Measurements from ENCODE around the gene CDC14B. TPM values are rescaled to one million over a fixed set of nuclear protein-coding genes. Genes with fewer than 3 reads are reported as not detected.

Gene CDC14B
- total and polyA plus RNA-seq, 2 of the 4 experiments (the other 2 are of a cell fraction): 9.7 to 26.3 TPM

GRCh38 chr9:96619124-96619465, 548 bp downstream of the CDC14B start:
- H3K23ac ChIP-seq (ENCODE audit: low read depth, low read length): no peak overlapping the region
- no peak overlapping the region for H3K56ac ChIP-seq (ENCODE audit: extremely low read depth, insufficient read depth, low read length)
- H2BK20ac ChIP-seq (ENCODE audit: low read depth, low read length): no peak overlapping the region
- H2BK15ac ChIP-seq (ENCODE audit: low read depth, low read length): no peak overlapping the region
- H3K36me3 ChIP-seq (ENCODE audit: control insufficient read depth, insufficient read depth, low read length): no peaks in the 10 kb centered on the region
- H3K4me1 ChIP-seq (ENCODE audit: control insufficient read depth, insufficient read depth, low read length): peaks cover 5% of the 10 kb centered on the region; the same call in 1 of the 2 replicates
- no peak overlapping the region for H2BK5ac ChIP-seq (ENCODE audit: low read depth, low read length, poor library complexity, severe bottlenecking)
- in situ Hi-C loops (cut with MboI; ENCODE audit: low sequenced_read_pairs) (no loop called here), dilution Hi-C loops (cut with HindIII; ENCODE audit: low sequenced_read_pairs, unreplicated experiment) (no loop called here), intact Hi-C loops (cut with micrococcal nuclease) (loop anchor here (1.0 kb wide), 1 partner anchor 201 kb away; the partner anchor contains the start of gene ZNF367)
- H3K9me1 ChIP-seq (ENCODE audit: insufficient read depth, low read length): peaks cover 5% of the 10 kb centered on the region; the same call in 1 of the 2 replicates
- H4K20me1 ChIP-seq (ENCODE audit: insufficient read depth, low read length): peaks cover 8% of the 10 kb centered on the region; the same call in 1 of the 2 replicates
- no peaks in the 10 kb centered on the region for H3K27me3 ChIP-seq (ENCODE audit: control insufficient read depth, insufficient read depth, low read length)
- H2AK9ac ChIP-seq (replicated peaks; ENCODE audit: low read depth, low read length, poor library complexity): peak overlapping the region; percentile 60
- ChIA-PET CTCF (interaction anchor here (0.7 kb wide), 1 partner anchor 12 kb away, joined by 3 read pairs; no protein-coding TSS in a partner anchor), POLR2A (ENCODE audit: unreplicated experiment) (interaction anchor here (0.6 kb wide), 1 partner anchor 142 kb away, joined by 3 read pairs; no protein-coding TSS in a partner anchor)
- no peak overlapping the region for H2BK120ac ChIP-seq (ENCODE audit: low read depth, low read length)
- peak overlapping the region; percentile 89 for H2AFZ ChIP-seq (replicated peaks; ENCODE audit: low read length, poor library complexity)
- BruUV-seq (replicated peaks): no TSS peak
- ATAC-seq (ENCODE audit: low read depth) (no peak; the same call in 1 of the 2 replicates), DNase-seq (no peak)
- no peak overlapping the region for H2AK5ac ChIP-seq (ENCODE audit: low read depth, low read length)
- peak overlapping the region; percentile 88 for H3K4me3 ChIP-seq (ENCODE audit: insufficient read depth, low read depth, low read length)
- WGBS, 2 experiments (ENCODE audit: extremely low coverage in 2 of 2, insufficient read length in 1 of 2): 1% methylated on average over 40 of the region's 54 CpGs; no CpG with 5 or more reads in 1 of the 2 experiments
- H3K14ac ChIP-seq (replicated peaks; ENCODE audit: low read depth, low read length): no peak overlapping the region
- no peak for TF ChIP-seq POLR2A (IDR thresholded peaks at IDR 0.05; ENCODE audit: low read depth, low read length)
- no peak for TF ChIP-seq RCOR1 (IDR thresholded peaks at IDR 0.05; ENCODE audit: insufficient replicate concordance, low read length)
- TF ChIP-seq CEBPB (IDR thresholded peaks at IDR 0.05; ENCODE audit: low read depth, low read length): no peak
- no peak for TF ChIP-seq MXI1 (IDR thresholded peaks at IDR 0.05; ENCODE audit: borderline replicate concordance, low read depth, low read length)
- TF ChIP-seq SMC3 (IDR thresholded peaks at IDR 0.05; ENCODE audit: low read depth, low read length): no peak
- TF ChIP-seq NFE2L2 (IDR thresholded peaks at IDR 0.05; ENCODE audit: low read depth, low read length): no peak
- no peak for TF ChIP-seq BHLHE40 (IDR thresholded peaks at IDR 0.05; ENCODE audit: low read depth, low read length)
- TF ChIP-seq MAFK (IDR thresholded peaks at IDR 0.05; ENCODE audit: low read depth, low read length): no peak
- no peak for TF ChIP-seq USF2 (IDR thresholded peaks at IDR 0.05; ENCODE audit: low read depth, low read length)
- no peak for TF ChIP-seq CHD1 (IDR thresholded peaks at IDR 0.05; ENCODE audit: low read depth, low read length)
- no peak for TF ChIP-seq RFX5 (IDR thresholded peaks at IDR 0.05; ENCODE audit: low read depth, low read length)
- TF ChIP-seq MAZ (IDR thresholded peaks at IDR 0.05; ENCODE audit: borderline replicate concordance, low read depth, low read length): no peak
- no peak for TF ChIP-seq RAD21 (IDR thresholded peaks at IDR 0.05; ENCODE audit: low read length)
- no peak for TF ChIP-seq FOS (IDR thresholded peaks at IDR 0.05; ENCODE audit: low read depth, low read length)
- H4K91ac ChIP-seq (ENCODE audit: insufficient read depth, low read depth, low read length): no peak overlapping the region
- peaks cover 10 to 31% of the 10 kb centered on the region in 2 experiments for H3K79me1 ChIP-seq (ENCODE audit: low read depth in 1 of 2, low read length in 2 of 2)
- peak overlapping the region; percentile 11; the same call in 1 of the 2 replicates for H3K27ac ChIP-seq (ENCODE audit: insufficient read depth, low read length)
- H3K4me2 ChIP-seq (ENCODE audit: low read depth, low read length): peak overlapping the region; percentile 23; the same call in 1 of the 2 replicates
- H3K9me3 ChIP-seq (ENCODE audit: control insufficient read depth, insufficient read depth, low read length): no peaks in the 10 kb centered on the region
- peak overlapping the region; percentile 48; the same call in 1 of the 2 replicates for H3K9ac ChIP-seq (ENCODE audit: low read depth, low read length)
- H3K4ac ChIP-seq (ENCODE audit: low read depth, low read length): no peak overlapping the region
- no peak overlapping the region for H4K8ac ChIP-seq (ENCODE audit: low read depth in 2 of 2, low read length in 2 of 2)
- no peak overlapping the region for H3K18ac ChIP-seq (ENCODE audit: low read depth, low read length)
- no peak overlapping the region for H4K5ac ChIP-seq (ENCODE audit: low read depth, low read length)

All from IMR-90 (cell line).